SU-DHL-6 (cell line): ENCODE data around the gene CD247.

Experiments
- CTCF ChIP-seq: fragments of 200-600 bp; sonication (generic); IDR thresholded peaks from one replicate; pipeline ENCODE4 v1.5.1; 2017; ENCODE audit warnings: antibody characterized with exemption, mild to moderate bottlenecking, low read length, moderate library complexity; ENCODE audit not compliant: insufficient read depth, poor library complexity, severe bottlenecking
- EZH2phosphoT487 ChIP-seq: fragments of 200-600 bp; sonication (generic), shearing (Covaris generic); conservative IDR thresholded peaks from 2 replicates; pipeline ENCODE4 v1.6.1; 2018; ENCODE audit warnings: mild to moderate bottlenecking, antibody characterized with exemption, low read length, moderate library complexity, mixed read lengths

DNA sequence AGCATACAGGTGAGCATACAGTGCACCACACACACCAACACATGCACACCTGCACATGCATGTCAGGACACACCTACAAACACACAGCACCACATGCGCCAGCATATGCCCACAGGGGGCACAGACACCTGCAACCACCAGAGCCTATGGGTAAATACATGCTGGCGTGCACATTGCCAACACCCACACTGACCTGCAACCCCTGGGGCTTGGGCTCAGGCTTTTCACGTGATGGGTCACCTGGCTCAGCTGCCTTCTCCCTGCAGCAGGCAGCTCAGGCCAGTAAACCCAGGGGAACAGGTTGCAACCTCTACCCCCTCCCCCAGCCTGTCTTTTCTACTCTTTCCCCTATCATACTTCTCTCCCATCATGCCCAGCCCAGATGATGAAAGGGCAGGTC, 8.1 kb downstream of the CD247 start:
- TF ChIP-seq EZH2phosphoT487 (no peak), CTCF (no peak)
